ENCODE results near the gene DMBT1.

- TF ChIP-seq TAF1 (IDR thresholded peaks at IDR 0.05; ENCODE audit: borderline replicate concordance, low read depth, low read length) (no peak), POLR2AphosphoS5 (IDR thresholded peaks at IDR 0.05; ENCODE audit: low read depth, low read length) (no peak), POLR2A (IDR thresholded peaks at IDR 0.05; ENCODE audit: low read depth, low read length) (no peak)
Measured at GRCh38 chr10:122674781-122675180, 114.2 kb downstream of the DMBT1 start.
